GM23338 (cell line): ENCODE results near the gene GRID2IP. TPM values are rescaled to one million over a fixed set of nuclear protein-coding genes. Genes with fewer than 3 reads are reported as not detected.

ENCODE experiments used
- ATAC-seq: fragments of 200-7000 bp; cut with Tn5 transposase; 3 replicates; pipeline ENCODE4 v1.9.1; 2020
- DNase-seq: peaks from one replicate; pipeline ENCODE4 v3.0.0-alpha.2; 2015; ENCODE audit warnings: low spot score
- H2AFZ ChIP-seq: fragments of 200-600 bp; sonication (generic); 2 replicates; pipeline ENCODE4 v1.8.0; 2016; ENCODE audit warnings: antibody characterized with exemption, mild to moderate bottlenecking, moderate library complexity
- H3F3A ChIP-seq: fragments of 200-600 bp; sonication (generic); replicated peaks from 2 replicates; pipeline ENCODE4 v1.8.0; 2017; ENCODE audit warnings: antibody characterized with exemption, mixed run types, low read depth
- H3K27ac ChIP-seq: fragments of 200-600 bp; sonication (generic); 2 replicates; pipeline ENCODE4 v1.6.1; 2016; ENCODE audit warnings: low read depth
- H3K27me3 ChIP-seq: fragments of 200-600 bp; sonication (generic); 2 replicates; pipeline ENCODE4 v1.8.0; 2016; ENCODE audit warnings: mild to moderate bottlenecking, mixed run types, moderate library complexity; ENCODE audit not compliant: insufficient read depth
- H3K36me3 ChIP-seq: fragments of 200-600 bp; sonication (generic); 2 replicates; pipeline ENCODE4 v1.8.0; 2016; ENCODE audit warnings: mild to moderate bottlenecking; ENCODE audit not compliant: insufficient read depth
- H3K4me1 ChIP-seq: fragments of 200-600 bp; sonication (generic); 2 replicates; pipeline ENCODE4 v1.8.0; 2016; ENCODE audit warnings: mild to moderate bottlenecking, moderate library complexity; ENCODE audit not compliant: insufficient read depth
- H3K4me2 ChIP-seq: fragments of 200-600 bp; sonication (generic); 2 replicates; pipeline ENCODE4 v1.7.1; 2017; ENCODE audit warnings: mixed run types
- H3K4me3 ChIP-seq: fragments of 200-600 bp; sonication (generic); 2 replicates; pipeline ENCODE4 v1.6.1; 2016; ENCODE audit warnings: mixed run types
- H3K79me2 ChIP-seq: fragments of 200-600 bp; sonication (generic); replicated peaks from 2 replicates; pipeline ENCODE4 v1.8.0; 2017; ENCODE audit warnings: mild to moderate bottlenecking; ENCODE audit not compliant: insufficient read depth
- H3K9me2 ChIP-seq: fragments of 200-600 bp; sonication (generic); 2 replicates; pipeline ENCODE4 v1.8.0; 2017; ENCODE audit not compliant: insufficient read depth
- H4K20me1 ChIP-seq: fragments of 200-600 bp; sonication (generic); replicated peaks from 2 replicates; pipeline ENCODE4 v1.8.0; 2017; ENCODE audit warnings: mild to moderate bottlenecking; ENCODE audit not compliant: insufficient read depth
- H3K27ac Mint-ChIP-seq: 2 replicates; pipeline ENCODE4 v1.8.0; 2020; ENCODE audit warnings: inconsistent platforms, mild to moderate bottlenecking, moderate library complexity, mixed read lengths
- H3K27me3 Mint-ChIP-seq: 3 replicates; pipeline ENCODE4 v1.8.0; 2022; ENCODE audit warnings: low read depth, mild to moderate bottlenecking, moderate library complexity, mixed read lengths, inconsistent platforms; ENCODE audit not compliant: insufficient read depth, poor library complexity
- H3K36me3 Mint-ChIP-seq: 3 replicates; pipeline ENCODE4 v1.8.0; 2021; ENCODE audit warnings: low read depth, mild to moderate bottlenecking, inconsistent platforms, moderate library complexity, mixed read lengths
- H3K4me1 Mint-ChIP-seq: 3 replicates; pipeline ENCODE4 v1.8.0; 2020; ENCODE audit warnings: mild to moderate bottlenecking, inconsistent platforms, mixed read lengths
- H3K4me3 Mint-ChIP-seq: 3 replicates; pipeline ENCODE4 v1.8.0; 2021; ENCODE audit warnings: moderate library complexity, mild to moderate bottlenecking, inconsistent platforms, mixed read lengths
- H3K9me3 Mint-ChIP-seq: 3 replicates; pipeline ENCODE4 v1.8.0; 2020; ENCODE audit warnings: moderate library complexity, mild to moderate bottlenecking, inconsistent platforms, mixed read lengths
- CREB1 ChIP-seq: fragments of 250-450 bp; sonication (Bioruptor Pico); IDR thresholded peaks from 2 replicates; pipeline ENCODE4 v1.5.0; 2020; ENCODE audit warnings: low read depth, mild to moderate bottlenecking, moderate library complexity
- CTCF ChIP-seq, 2 experiments: fragments of 200-600 bp in 1 of 2; sonication (generic) in 1 of 2; conservative IDR thresholded peaks; 2 replicates each; pipeline versions ENCODE4 v1.5.1 to v1.6.1; 2016 to 2017; ENCODE audit warnings: antibody characterized with exemption in 2 of 2, low read depth in 2 of 2, mild to moderate bottlenecking in 2 of 2, moderate library complexity in 1 of 2
- ETS1 ChIP-seq: IDR thresholded peaks from 2 replicates; pipeline ENCODE4 v1.6.1; 2016; ENCODE audit warnings: antibody characterized with exemption
- JUNB ChIP-seq: IDR thresholded peaks from one replicate; pipeline ENCODE4 v1.6.1; 2016; ENCODE audit warnings: antibody characterized with exemption; ENCODE audit not compliant: unreplicated experiment
- POLR2AphosphoS5 ChIP-seq: IDR thresholded peaks from 2 replicates; pipeline ENCODE4 v1.6.1; 2016; ENCODE audit warnings: antibody characterized with exemption, low read depth
- ZNF462 ChIP-seq: fragments of 250-450 bp; sonication (Bioruptor Pico); IDR thresholded peaks from 2 replicates; pipeline ENCODE4 v1.5.0; 2020; ENCODE audit warnings: mild to moderate bottlenecking, moderate library complexity
- polyA plus RNA-seq: library from polyadenylated mRNA; unstranded; fragments of >200 nt; fragmentation: Nextera tagmentation; extraction: Ambion mirVana; gene quantifications from 2 replicates; pipeline ENCODE4 v1.2.1, GENCODE V29; 2016
- total RNA-seq: library from RNA; depleted of rRNA; stranded (reverse); fragments of >200 nt; shearing (Covaris generic); gene quantifications from 2 replicates; pipeline ENCODE4 v1.2.3, GENCODE V29; 2014

GRID2IP gene
- total and polyA plus RNA-seq, 2 experiments from 2014 or later, result 0.73 to 1.5 TPM

- H3K9me2 ChIP-seq, result no peaks in the 10 kb centered on the region
Observed at GRCh38 chr7:6558837-6559236, 7.6 kb upstream of the GRID2IP start.

More at GRCh38 chr7:6558837-6559236, 7.6 kb upstream of the GRID2IP start:
- Histone ChIP-seq H3F3A (no peaks in the 10 kb centered on the region), H3K36me3 (no peaks in the 10 kb centered on the region), H3K4me2 (no peak overlapping the region), H3K27me3 (no peaks in the 10 kb centered on the region), H2AFZ (peak overlapping the region; percentile 90; the same call in 1 of the 2 replicates), H3K4me1 (peaks cover 14% of the 10 kb centered on the region; the same call in 1 of the 2 replicates), H3K79me2 (no peaks in the 10 kb centered on the region), H3K27ac (no peak overlapping the region), H4K20me1 (no peaks in the 10 kb centered on the region), H3K4me3 (no peak overlapping the region)
- H3K9me3 Mint-ChIP-seq, result no peaks in the 10 kb centered on the region; the same call in 2 of the 3 replicates
- H3K36me3 Mint-ChIP-seq, result no peaks in the 10 kb centered on the region
- DNase-seq (peak; percentile 87), ATAC-seq (peak; percentile 82)
- peaks cover 9% of the 10 kb centered on the region for H3K27me3 Mint-ChIP-seq
- TF ChIP-seq ETS1 (no peak), CREB1 (CRISPR knock-in tag) (no peak), POLR2AphosphoS5 (no peak), CTCF (conservative IDR thresholded peaks at IDR 0.05; ENCODE audit: low read depth in 2 of 2) (peak; percentile 53 to 82), ZNF462 (0 out of 2 replicates have a peak, but pooled peaks have one; percentile 58), JUNB (no peak)
- H3K27ac Mint-ChIP-seq, result no peak overlapping the region
- peaks cover 8% of the 10 kb centered on the region for H3K4me1 Mint-ChIP-seq
- no peak overlapping the region for H3K4me3 Mint-ChIP-seq
